Ecto neural progenitor cell (in vitro differentiated cells): Measurements from ENCODE around the gene LRRC1.

Experiments
- DNase-seq: peaks from one replicate; pipeline ENCODE4 v3.0.0-alpha.2; 2018; ENCODE audit warnings: low spot score

The LRRC1 gene

GRCh38 chr6:53847796-53848314 lies 53.0 kb downstream of the LRRC1 start:
- DNase-seq, result no peak

GRCh38 chr6:53850527-53850926 lies 55.7 kb downstream of the LRRC1 start:
- DNase-seq, result no peak

- DNase-seq, result no peak
These were observed 56.8 kb downstream of the LRRC1 start for GRCh38 chr6:53851561-53851960.

- DNase-seq, result no peak
These were observed 58.0 kb downstream of the LRRC1 start for GRCh38 chr6:53852805-53853204.

- no peak for DNase-seq
These were observed 60.2 kb downstream of the LRRC1 start for GRCh38 chr6:53854843-53855567.

- no peak for DNase-seq
These were observed 61.1 kb downstream of the LRRC1 start for GRCh38 chr6:53855940-53856339.

GRCh38 chr6:53857318-53858094 lies 62.7 kb downstream of the LRRC1 start:
- DNase-seq, result no peak

GRCh38 chr6:53858196-53858595 lies 63.4 kb downstream of the LRRC1 start:
- no peak for DNase-seq

- no peak for DNase-seq
These were observed 64.1 kb downstream of the LRRC1 start for GRCh38 chr6:53858913-53859312.

GRCh38 chr6:53860511-53860910 lies 65.7 kb downstream of the LRRC1 start:
- no peak for DNase-seq

GRCh38 chr6:53861518-53861917 lies 66.7 kb downstream of the LRRC1 start:
- DNase-seq, result no peak

GRCh38 chr6:53862662-53863462 lies 68.1 kb downstream of the LRRC1 start:
- no peak for DNase-seq

- DNase-seq, result no peak
These were observed 70.0 kb downstream of the LRRC1 start for GRCh38 chr6:53864781-53865180.

GRCh38 chr6:53866226-53866625 lies 71.4 kb downstream of the LRRC1 start:
- no peak for DNase-seq

GRCh38 chr6:53868626-53869025 lies 73.8 kb downstream of the LRRC1 start:
- DNase-seq, result no peak

GRCh38 chr6:53869964-53870363 lies 75.2 kb downstream of the LRRC1 start:
- no peak for DNase-seq

- no peak for DNase-seq
These were observed 79.1 kb downstream of the LRRC1 start for GRCh38 chr6:53873922-53874321.

- no peak for DNase-seq
These were observed 80.2 kb downstream of the LRRC1 start for GRCh38 chr6:53874964-53875363.

GRCh38 chr6:53877151-53877550 lies 82.3 kb downstream of the LRRC1 start:
- no peak for DNase-seq

- DNase-seq, result no peak
These were observed 84.0 kb downstream of the LRRC1 start for GRCh38 chr6:53878808-53879207.

- no peak for DNase-seq
These were observed 84.8 kb downstream of the LRRC1 start for GRCh38 chr6:53879608-53880007.

- DNase-seq, result no peak
These were observed 92.5 kb downstream of the LRRC1 start for GRCh38 chr6:53887316-53887715.

- DNase-seq, result no peak
These were observed 94.1 kb downstream of the LRRC1 start for GRCh38 chr6:53888931-53889330.
